ENCODE data around the gene VSX1.

The VSX1 gene

GRCh38 chr20:25073544-25073943 lies 8.4 kb downstream of the VSX1 start:
- H3K4me3 ChIP-seq (ENCODE audit: low read depth, low read length): no peak overlapping the region
- TF ChIP-seq CTCF (IDR thresholded peaks at IDR 0.05; ENCODE audit: borderline replicate concordance, insufficient read depth, low read depth, low read length): no peak

GRCh38 chr20:25072226-25072811 lies 9.6 kb downstream of the VSX1 start:
- H3K4me3 ChIP-seq (ENCODE audit: low read depth, low read length): no peak overlapping the region
- TF ChIP-seq CTCF (IDR thresholded peaks at IDR 0.05; ENCODE audit: borderline replicate concordance, insufficient read depth, low read depth, low read length): no peak

GRCh38 chr20:25071734-25072133 lies 10.2 kb downstream of the VSX1 start:
- H3K4me3 ChIP-seq (ENCODE audit: low read depth, low read length): no peak overlapping the region
- no peak for TF ChIP-seq CTCF (IDR thresholded peaks at IDR 0.05; ENCODE audit: borderline replicate concordance, insufficient read depth, low read depth, low read length)

GRCh38 chr20:25070821-25071473 lies 11.0 kb downstream of the VSX1 start:
- H3K4me3 ChIP-seq (ENCODE audit: low read depth, low read length): no peak overlapping the region
- no peak for TF ChIP-seq CTCF (IDR thresholded peaks at IDR 0.05; ENCODE audit: borderline replicate concordance, insufficient read depth, low read depth, low read length)

- H3K4me3 ChIP-seq (ENCODE audit: low read depth, low read length): no peak overlapping the region
- TF ChIP-seq CTCF (IDR thresholded peaks at IDR 0.05; ENCODE audit: borderline replicate concordance, insufficient read depth, low read depth, low read length): no peak
Observed at GRCh38 chr20:25067102-25067987, 14.6 kb downstream of the VSX1 start.

- no peak for TF ChIP-seq CTCF (IDR thresholded peaks at IDR 0.05; ENCODE audit: borderline replicate concordance, insufficient read depth, low read depth, low read length)
- H3K4me3 ChIP-seq (ENCODE audit: low read depth, low read length): no peak overlapping the region
Observed at GRCh38 chr20:25066386-25066785, 15.6 kb downstream of the VSX1 start.
